NT2/D1 (cell line): ENCODE measurements around the gene SETD7.

Source experiments
- DNase-seq: peaks from one replicate; pipeline ENCODE4 v3.0.0-alpha.2; 2011; ENCODE audit warnings: low read depth, low spot score
- H3K27me3 ChIP-seq: 2 replicates; pipeline ENCODE4 v1.6.0; 2011; ENCODE audit warnings: mild to moderate bottlenecking; ENCODE audit not compliant: insufficient read length, insufficient read depth
- H3K36me3 ChIP-seq: 2 replicates; pipeline ENCODE4 v1.6.1; 2011; ENCODE audit warnings: mild to moderate bottlenecking, low read length, mixed read lengths; ENCODE audit not compliant: insufficient read depth, insufficient read length
- H3K4me1 ChIP-seq: 2 replicates; pipeline ENCODE4 v1.5.1; 2011; ENCODE audit not compliant: insufficient read depth, insufficient read length
- H3K4me3 ChIP-seq: 2 replicates; pipeline ENCODE4 v1.5.1; 2011; ENCODE audit warnings: low read depth; ENCODE audit not compliant: insufficient read length
- H3K9ac ChIP-seq: 2 replicates; pipeline ENCODE4 v1.6.0; 2011; ENCODE audit warnings: low read depth; ENCODE audit not compliant: insufficient read length
- H3K9me3 ChIP-seq: 2 replicates; pipeline ENCODE4 v1.5.1; 2011; ENCODE audit warnings: mild to moderate bottlenecking, low read length; ENCODE audit not compliant: insufficient read depth
- SUZ12 ChIP-seq: IDR thresholded peaks from 2 replicates; pipeline ENCODE4 v1.6.1; 2011; ENCODE audit not compliant: insufficient read length, insufficient read depth; ENCODE audit errors: extremely low read depth
- YY1 ChIP-seq: IDR thresholded peaks from 2 replicates; pipeline ENCODE4 v1.6.1; 2011; ENCODE audit not compliant: insufficient read length, insufficient read depth
- ZNF274 ChIP-seq: IDR thresholded peaks from 2 replicates; pipeline ENCODE4 v1.6.1; 2011; ENCODE audit warnings: mild to moderate bottlenecking, low read depth, low read length

SETD7 gene

GRCh38 chr4:139506774-139507173 lies 49.2 kb downstream of the SETD7 start:
- Histone ChIP-seq H3K4me1 (no peaks in the 10 kb centered on the region), H3K4me3 (no peak overlapping the region), H3K9me3 (no peaks in the 10 kb centered on the region), H3K36me3 (peaks cover 40% of the 10 kb centered on the region), H3K27me3 (no peaks in the 10 kb centered on the region), H3K9ac (no peak overlapping the region)
- no peak for DNase-seq
- TF ChIP-seq YY1, result no peak
- TF ChIP-seq SUZ12, result no peak
- no peak for TF ChIP-seq ZNF274

- no peaks in the 10 kb centered on the region for H3K4me1 ChIP-seq
- no peak overlapping the region for H3K9ac ChIP-seq
- DNase-seq, result no peak
- no peak for TF ChIP-seq YY1
- no peak for TF ChIP-seq ZNF274
- TF ChIP-seq SUZ12, result no peak
- H3K4me3 ChIP-seq, result no peak overlapping the region
- no peaks in the 10 kb centered on the region for H3K27me3 ChIP-seq
- no peaks in the 10 kb centered on the region for H3K9me3 ChIP-seq
- peaks cover 19% of the 10 kb centered on the region for H3K36me3 ChIP-seq
Observed at GRCh38 chr4:139503622-139504166, 52.3 kb downstream of the SETD7 start.

GRCh38 chr4:139501927-139502899 lies 53.8 kb downstream of the SETD7 start:
- no peak for DNase-seq
- no peaks in the 10 kb centered on the region for H3K27me3 ChIP-seq
- H3K4me3 ChIP-seq, result no peak overlapping the region

GRCh38 chr4:139501527-139501926 lies 54.5 kb downstream of the SETD7 start:
- no peak for TF ChIP-seq SUZ12
- no peak for TF ChIP-seq ZNF274
- no peak for TF ChIP-seq YY1
- Histone ChIP-seq H3K36me3 (peaks cover 7% of the 10 kb centered on the region), H3K4me3 (no peak overlapping the region), H3K4me1 (no peaks in the 10 kb centered on the region), H3K9ac (no peak overlapping the region), H3K9me3 (no peaks in the 10 kb centered on the region), H3K27me3 (no peaks in the 10 kb centered on the region)
- no peak for DNase-seq

More at GRCh38 chr4:139501927-139502899, 53.8 kb downstream of the SETD7 start:
- H3K36me3 ChIP-seq, result peaks cover 13% of the 10 kb centered on the region
- no peaks in the 10 kb centered on the region for H3K4me1 ChIP-seq
- H3K9me3 ChIP-seq, result no peaks in the 10 kb centered on the region
- H3K9ac ChIP-seq, result no peak overlapping the region
- TF ChIP-seq ZNF274, result no peak
- TF ChIP-seq SUZ12, result no peak
- no peak for TF ChIP-seq YY1

GRCh38 chr4:139501117-139501516 lies 54.9 kb downstream of the SETD7 start:
- Histone ChIP-seq H3K4me3 (no peak overlapping the region), H3K36me3 (peaks cover 3% of the 10 kb centered on the region), H3K9me3 (no peaks in the 10 kb centered on the region), H3K4me1 (no peaks in the 10 kb centered on the region), H3K9ac (no peak overlapping the region), H3K27me3 (no peaks in the 10 kb centered on the region)
- DNase-seq, result no peak
- TF ChIP-seq SUZ12, result no peak
- TF ChIP-seq ZNF274, result no peak
- TF ChIP-seq YY1, result no peak

GRCh38 chr4:139499186-139499585 lies 56.8 kb downstream of the SETD7 start:
- no peaks in the 10 kb centered on the region for H3K4me1 ChIP-seq
- H3K9me3 ChIP-seq, result peaks cover 3% of the 10 kb centered on the region; the same call in 1 of the 2 replicates
- no peaks in the 10 kb centered on the region for H3K36me3 ChIP-seq

GRCh38 chr4:139493176-139493575 lies 62.8 kb downstream of the SETD7 start:
- Histone ChIP-seq H3K4me1 (no peaks in the 10 kb centered on the region), H3K9me3 (peaks cover 10% of the 10 kb centered on the region; the same call in 1 of the 2 replicates), H3K36me3 (no peaks in the 10 kb centered on the region), H3K4me3 (no peak overlapping the region), H3K9ac (no peak overlapping the region), H3K27me3 (no peaks in the 10 kb centered on the region)
- TF ChIP-seq SUZ12, result no peak
- DNase-seq, result no peak

More at GRCh38 chr4:139499186-139499585, 56.8 kb downstream of the SETD7 start:
- Histone ChIP-seq H3K4me3 (no peak overlapping the region), H3K9ac (no peak overlapping the region), H3K27me3 (no peaks in the 10 kb centered on the region)
- no peak for DNase-seq
- TF ChIP-seq ZNF274 (no peak), SUZ12 (no peak), YY1 (no peak)
